ENCODE measurements around the gene TMPRSS9.

TMPRSS9 gene

GRCh38 chr19:2359992-2360685 is at the start of gene TMPRSS9:
Gene TMPRSS9, plus strand, starts transcription at chr19:2360265. Its CDS starts 29,521 bp downstream, at chr19:2389786.
- DNase-seq: no peak

- no peak for DNase-seq
These were observed 49.0 kb upstream of the TMPRSS9 start for GRCh38 chr19:2311093-2311492.

- no peak for DNase-seq
These were observed 47.1 kb upstream of the TMPRSS9 start for GRCh38 chr19:2312820-2313501.

GRCh38 chr19:2315121-2315817 is 44.8 kb upstream of the TMPRSS9 start:
- no peak for DNase-seq

GRCh38 chr19:2315818-2316353 is 44.2 kb upstream of the TMPRSS9 start:
- DNase-seq: peak; percentile 23

- DNase-seq: no peak
These were observed 42.8 kb upstream of the TMPRSS9 start for GRCh38 chr19:2317300-2317699.

- no peak for DNase-seq
These were observed 42.3 kb upstream of the TMPRSS9 start for GRCh38 chr19:2317756-2318155.

- DNase-seq: no peak
These were observed 41.1 kb upstream of the TMPRSS9 start for GRCh38 chr19:2318923-2319322.

- DNase-seq: no peak
These were observed 40.5 kb upstream of the TMPRSS9 start for GRCh38 chr19:2319551-2319950.

- no peak for DNase-seq
These were observed 40.0 kb upstream of the TMPRSS9 start for GRCh38 chr19:2320049-2320448.

GRCh38 chr19:2320939-2321338 is 39.1 kb upstream of the TMPRSS9 start:
- DNase-seq: no peak

GRCh38 chr19:2321565-2322283 is 38.3 kb upstream of the TMPRSS9 start:
- no peak for DNase-seq

- no peak for DNase-seq
These were observed 36.4 kb upstream of the TMPRSS9 start for GRCh38 chr19:2323707-2324106.

- no peak for DNase-seq
These were observed 35.7 kb upstream of the TMPRSS9 start for GRCh38 chr19:2324220-2324948.

GRCh38 chr19:2325281-2326046 is 34.6 kb upstream of the TMPRSS9 start:
- DNase-seq: no peak

GRCh38 chr19:2326699-2327360 is 33.2 kb upstream of the TMPRSS9 start:
- DNase-seq: no peak

- peak; percentile 65 for DNase-seq
These were observed 32.2 kb upstream of the TMPRSS9 start for GRCh38 chr19:2327773-2328400.

- DNase-seq: peak; percentile 93
These were observed 31.5 kb upstream of the TMPRSS9 start, which contains the start of the genes LSM7 and SPPL2B for GRCh38 chr19:2328401-2329148. Gene LSM7, minus strand, starts transcription at chr19:2328586. Its CDS starts 20 bp downstream, at chr19:2328566. Gene SPPL2B, plus strand, starts transcription at chr19:2328684. Its CDS starts 26 bp downstream, at chr19:2328710.

- no peak for DNase-seq
These were observed 31.0 kb upstream of the TMPRSS9 start for GRCh38 chr19:2329149-2329478.
